HCT116 (cell line): ENCODE measurements around the gene ARID2. TPM values are rescaled to one million over a fixed set of nuclear protein-coding genes. Genes with fewer than 3 reads are reported as not detected.

Experiments used
- ATAC-seq: fragments of 200-7000 bp; cut with Tn5 transposase; 2 replicates; pipeline ENCODE4 v1.9.1; 2020; ENCODE audit warnings: mild to moderate bottlenecking, moderate library complexity
- BruUV-seq: library from RNA; stranded (reverse); fragments of 400-500 nt; replicated peaks from 2 replicates; lab custom pipeline; 2021; lab: Mats Ljungman, UMichigan
- CTCF ChIA-PET: fragments of 300-600 bp; sonication (Branson Sonifier 250); formaldehyde crosslinking; loops from one replicate; lab custom pipeline; 2021; ENCODE audit warnings: antibody characterized with exemption; lab: Charles Lee
- POLR2A ChIA-PET: fragments of 300-600, 350-600 bp; sonication (Branson Sonifier 250); formaldehyde crosslinking; loops from one replicate; lab custom pipeline; 2021; ENCODE audit warnings: antibody characterized with exemption; lab: Charles Lee
- RAD21 ChIA-PET, 2 experiments: fragments of 300-600 bp; sonication (Branson Sonifier 250); formaldehyde crosslinking; loops; one replicate each; lab custom pipeline; 2023; ENCODE audit warnings: low total read pairs in 2 of 2; ENCODE audit not compliant: uncharacterized antibody in 2 of 2, unreplicated experiment in 2 of 2, low non-redundant PET in 1 of 2; lab: Charles Lee
- DNase-seq: peaks from one replicate; pipeline ENCODE4 v3.0.0-alpha.2; 2010; ENCODE audit warnings: low read depth, low spot score
- H2AFZ ChIP-seq: fragments of 200-600 bp; shearing (Covaris generic), sonication (generic); 2 replicates; pipeline ENCODE4 v1.6.1; 2017; ENCODE audit warnings: low read depth, mixed run types, mixed read lengths, antibody characterized with exemption, low read length; ENCODE audit not compliant: poor library complexity, severe bottlenecking
- H3K27ac ChIP-seq: 2 replicates; pipeline ENCODE4 v1.5.1; 2012; ENCODE audit warnings: low read depth, low read length
- H3K27me3 ChIP-seq: fragments of 200-600 bp; sonication (generic); 2 replicates; pipeline ENCODE4 v1.6.1; 2016; ENCODE audit warnings: mixed run types, low read length, mixed read lengths; ENCODE audit not compliant: insufficient read depth
- H3K36me3 ChIP-seq, 2 experiments: fragments of 200-500 bp in 1 of 2; fragments of 200-600 bp in 1 of 2; sonication (Bioruptor generic) in 1 of 2; sonication (generic) in 1 of 2; 2 replicates each; pipeline versions ENCODE4 v1.5.1 to v1.6.1; 2014 to 2016; ENCODE audit warnings: low read length in 2 of 2, inconsistent platforms in 1 of 2, mixed read lengths in 1 of 2, mixed run types in 1 of 2; ENCODE audit not compliant: insufficient read depth in 2 of 2, control insufficient read depth in 1 of 2
- H3K4me1 ChIP-seq, 2 experiments: fragments of 200-600 bp in 1 of 2; sonication (generic) in 1 of 2; 2 replicates each; pipeline versions ENCODE4 v1.5.1 to v1.6.1; 2012 to 2017; ENCODE audit warnings: low read length in 2 of 2, inconsistent platforms in 1 of 2, mild to moderate bottlenecking in 1 of 2, mixed read lengths in 1 of 2, mixed run types in 1 of 2, moderate library complexity in 1 of 2; ENCODE audit not compliant: insufficient read depth in 2 of 2, control insufficient read depth in 1 of 2
- H3K4me2 ChIP-seq: fragments of 200-600 bp; sonication (generic); 2 replicates; pipeline ENCODE4 v1.6.1; 2017; ENCODE audit warnings: mixed run types, low read length, mixed read lengths
- H3K4me3 ChIP-seq, 2 experiments: fragments of 200-600 bp in 1 of 2; sonication (generic) in 1 of 2; replicated peaks in 1 of 2; 2 replicates each; pipeline ENCODE4 v1.5.1; 2011 to 2016; ENCODE audit warnings: low read length in 2 of 2, control low read depth in 1 of 2, low read depth in 1 of 2, mild to moderate bottlenecking in 1 of 2, mixed read lengths in 1 of 2, mixed run types in 1 of 2
- H3K79me2 ChIP-seq: fragments of 200-600 bp; sonication (generic); 2 replicates; pipeline ENCODE4 v1.6.1; 2017; ENCODE audit warnings: mild to moderate bottlenecking, mixed run types, low read length, moderate library complexity, mixed read lengths; ENCODE audit not compliant: insufficient read depth
- H3K9ac ChIP-seq: fragments of 200-600 bp; sonication (generic); 2 replicates; pipeline ENCODE4 v1.6.1; 2016; ENCODE audit warnings: low read length, mixed read lengths
- H3K9me2 ChIP-seq: fragments of 200-600 bp; sonication (generic), shearing (Covaris generic); 2 replicates; pipeline ENCODE4 v1.6.1; 2017; ENCODE audit warnings: mixed run types, mild to moderate bottlenecking, moderate library complexity; ENCODE audit not compliant: insufficient read depth
- H3K9me3 ChIP-seq, 2 experiments: fragments of 200-500 bp in 1 of 2; fragments of 200-600 bp in 1 of 2; sonication (Bioruptor generic) in 1 of 2; sonication (generic) in 1 of 2; 2 replicates each; pipeline ENCODE4 v1.6.1; 2014 to 2017; ENCODE audit warnings: low read length in 2 of 2, mixed read lengths in 2 of 2, inconsistent platforms in 1 of 2, low read depth in 1 of 2, mild to moderate bottlenecking in 1 of 2, mixed run types in 1 of 2, moderate library complexity in 1 of 2; ENCODE audit not compliant: control insufficient read depth in 1 of 2, insufficient read depth in 1 of 2
- H4K20me1 ChIP-seq: fragments of 200-600 bp; sonication (generic), shearing (Covaris generic); 2 replicates; pipeline ENCODE4 v1.6.1; 2017; ENCODE audit warnings: mixed run types, mild to moderate bottlenecking, moderate library complexity; ENCODE audit not compliant: insufficient read depth
- EGR1 ChIP-seq: IDR thresholded peaks from 2 replicates; pipeline ENCODE4 v1.6.1; 2012; ENCODE audit warnings: low read depth
- POLR2AphosphoS5 ChIP-seq: IDR thresholded peaks from 2 replicates; pipeline ENCODE4 v1.6.1; 2011; ENCODE audit warnings: mild to moderate bottlenecking, low read depth, low read length, moderate library complexity
- ZNF274 ChIP-seq: fragments of 200-500 bp; sonication (Bioruptor generic); IDR thresholded peaks from 2 replicates; pipeline ENCODE4 v1.6.1; 2014; ENCODE audit warnings: mild to moderate bottlenecking, low read depth, low read length, inconsistent platforms
- intact Hi-C: fragments of 100-400 bp; cut with micrococcal nuclease; formaldehyde crosslinking; loops from 2 replicates; pipeline ENCODE4 v1.10.0; 2022
- total RNA-seq: library from RNA; stranded (reverse); gene quantifications from one replicate; pipeline ENCODE4 v1.2.1, GENCODE V29; 2021; ENCODE audit not compliant: unreplicated experiment
- TF ChIP-seq, protein P1 (sequence below): IDR thresholded peaks from 2 replicates; pipeline ENCODE4 v1.6.1; 2012
- TF ChIP-seq, protein P2 (sequence below): IDR thresholded peaks from 2 replicates; pipeline ENCODE4 v1.6.1; 2012; ENCODE audit warnings: low read depth
- TF ChIP-seq, protein P3 (sequence below): IDR thresholded peaks from 2 replicates; pipeline ENCODE4 v1.6.1; 2011; ENCODE audit warnings: mild to moderate bottlenecking, low read length, moderate library complexity; ENCODE audit not compliant: insufficient replicate concordance; ENCODE audit errors: extremely low read depth

Gene ARID2
- total RNA-seq, 1 experiment from 2014 or later = 30.5 TPM

DNA sequence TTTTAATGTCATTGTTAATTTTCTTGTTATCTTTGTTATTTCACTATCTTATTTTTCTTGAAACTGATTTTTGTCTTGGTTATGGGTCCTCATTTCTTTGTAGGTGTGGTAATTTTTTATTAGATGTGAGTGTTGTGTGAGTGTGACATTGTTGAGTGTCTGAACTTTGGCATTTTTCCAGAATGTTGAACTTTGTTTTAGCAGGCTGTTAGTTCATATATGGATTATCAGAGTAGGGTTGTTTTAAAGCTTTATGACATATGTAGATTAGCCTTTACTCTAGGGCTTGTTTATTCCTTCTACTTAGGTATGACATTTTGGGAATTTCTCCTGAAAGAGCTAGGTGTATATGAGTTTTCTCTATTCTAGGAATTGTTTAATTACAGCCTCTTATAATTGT lies 103.9 kb downstream of the ARID2 start:
- peaks cover 24% of the 10 kb centered on the region; the same call in 1 of the 2 replicates for H3K79me2 ChIP-seq
- no peaks in the 10 kb centered on the region for H3K9me2 ChIP-seq
- no peaks in the 10 kb centered on the region for H3K27me3 ChIP-seq
- ATAC-seq (no peak), DNase-seq (no peak)
- H3K36me3 ChIP-seq = peaks cover 4 to 6% of the 10 kb centered on the region in 2 experiments; a peak in 2 of 4 replicates
- no peak overlapping the region for H3K4me3 ChIP-seq
- no peak overlapping the region for H3K9ac ChIP-seq
- TF ChIP-seq ZNF274 = no peak
- TF ChIP-seq, protein P1, sequence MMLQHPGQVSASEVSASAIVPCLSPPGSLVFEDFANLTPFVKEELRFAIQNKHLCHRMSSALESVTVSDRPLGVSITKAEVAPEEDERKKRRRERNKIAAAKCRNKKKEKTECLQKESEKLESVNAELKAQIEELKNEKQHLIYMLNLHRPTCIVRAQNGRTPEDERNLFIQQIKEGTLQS = no peak
- TF ChIP-seq, protein P2, sequence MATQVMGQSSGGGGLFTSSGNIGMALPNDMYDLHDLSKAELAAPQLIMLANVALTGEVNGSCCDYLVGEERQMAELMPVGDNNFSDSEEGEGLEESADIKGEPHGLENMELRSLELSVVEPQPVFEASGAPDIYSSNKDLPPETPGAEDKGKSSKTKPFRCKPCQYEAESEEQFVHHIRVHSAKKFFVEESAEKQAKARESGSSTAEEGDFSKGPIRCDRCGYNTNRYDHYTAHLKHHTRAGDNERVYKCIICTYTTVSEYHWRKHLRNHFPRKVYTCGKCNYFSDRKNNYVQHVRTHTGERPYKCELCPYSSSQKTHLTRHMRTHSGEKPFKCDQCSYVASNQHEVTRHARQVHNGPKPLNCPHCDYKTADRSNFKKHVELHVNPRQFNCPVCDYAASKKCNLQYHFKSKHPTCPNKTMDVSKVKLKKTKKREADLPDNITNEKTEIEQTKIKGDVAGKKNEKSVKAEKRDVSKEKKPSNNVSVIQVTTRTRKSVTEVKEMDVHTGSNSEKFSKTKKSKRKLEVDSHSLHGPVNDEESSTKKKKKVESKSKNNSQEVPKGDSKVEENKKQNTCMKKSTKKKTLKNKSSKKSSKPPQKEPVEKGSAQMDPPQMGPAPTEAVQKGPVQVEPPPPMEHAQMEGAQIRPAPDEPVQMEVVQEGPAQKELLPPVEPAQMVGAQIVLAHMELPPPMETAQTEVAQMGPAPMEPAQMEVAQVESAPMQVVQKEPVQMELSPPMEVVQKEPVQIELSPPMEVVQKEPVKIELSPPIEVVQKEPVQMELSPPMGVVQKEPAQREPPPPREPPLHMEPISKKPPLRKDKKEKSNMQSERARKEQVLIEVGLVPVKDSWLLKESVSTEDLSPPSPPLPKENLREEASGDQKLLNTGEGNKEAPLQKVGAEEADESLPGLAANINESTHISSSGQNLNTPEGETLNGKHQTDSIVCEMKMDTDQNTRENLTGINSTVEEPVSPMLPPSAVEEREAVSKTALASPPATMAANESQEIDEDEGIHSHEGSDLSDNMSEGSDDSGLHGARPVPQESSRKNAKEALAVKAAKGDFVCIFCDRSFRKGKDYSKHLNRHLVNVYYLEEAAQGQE = no peak
- ChIA-PET CTCF (no interaction called here), RAD21 (no interaction called here), POLR2A (interaction anchor here (1.2 kb wide), 1 partner anchor 11 kb away, joined by 3 read pairs; no protein-coding TSS in a partner anchor)
- H3K4me1 ChIP-seq = no peaks in the 10 kb centered on the region
- H3K9me3 ChIP-seq = no peaks in the 10 kb centered on the region
- no peak overlapping the region for H3K4me2 ChIP-seq
- BruUV-seq = no TSS peak
- H3K27ac ChIP-seq = no peak overlapping the region
- H2AFZ ChIP-seq = no peak overlapping the region
- intact Hi-C loops = no loop called here
- H4K20me1 ChIP-seq = no peaks in the 10 kb centered on the region

DNA sequence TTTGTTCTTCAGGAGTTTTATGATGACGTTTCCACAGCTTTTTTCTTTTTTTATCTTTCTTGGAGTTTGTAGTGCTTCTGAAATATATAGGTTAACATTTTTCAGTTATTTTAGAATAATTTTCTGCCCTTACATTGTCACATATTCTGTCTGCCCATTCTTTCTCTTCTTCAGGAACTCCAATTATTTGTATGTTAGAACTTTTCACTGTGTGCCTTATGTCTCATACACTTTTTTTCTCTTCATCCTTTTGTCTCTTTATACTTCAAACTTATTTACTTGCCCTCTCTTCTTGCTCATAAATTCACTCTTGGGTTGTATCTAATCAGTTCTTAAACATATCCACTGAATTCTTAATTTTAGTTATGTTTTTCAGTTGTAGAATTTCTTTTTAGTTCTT lies 105.3 kb downstream of the ARID2 start:
- peaks cover 7 to 12% of the 10 kb centered on the region in 2 experiments; a peak in 2 of 4 replicates for H3K36me3 ChIP-seq
- ChIA-PET CTCF (no interaction called here), POLR2A (no interaction called here), RAD21 (no interaction called here)
- no peak overlapping the region for H3K9ac ChIP-seq
- no peak overlapping the region for H2AFZ ChIP-seq
- no peaks in the 10 kb centered on the region for H3K9me3 ChIP-seq
- no TSS peak for BruUV-seq
- intact Hi-C loops = no loop called here
- DNase-seq (no peak), ATAC-seq (no peak)
- H3K4me3 ChIP-seq = no peak overlapping the region
- TF ChIP-seq, protein P3, sequence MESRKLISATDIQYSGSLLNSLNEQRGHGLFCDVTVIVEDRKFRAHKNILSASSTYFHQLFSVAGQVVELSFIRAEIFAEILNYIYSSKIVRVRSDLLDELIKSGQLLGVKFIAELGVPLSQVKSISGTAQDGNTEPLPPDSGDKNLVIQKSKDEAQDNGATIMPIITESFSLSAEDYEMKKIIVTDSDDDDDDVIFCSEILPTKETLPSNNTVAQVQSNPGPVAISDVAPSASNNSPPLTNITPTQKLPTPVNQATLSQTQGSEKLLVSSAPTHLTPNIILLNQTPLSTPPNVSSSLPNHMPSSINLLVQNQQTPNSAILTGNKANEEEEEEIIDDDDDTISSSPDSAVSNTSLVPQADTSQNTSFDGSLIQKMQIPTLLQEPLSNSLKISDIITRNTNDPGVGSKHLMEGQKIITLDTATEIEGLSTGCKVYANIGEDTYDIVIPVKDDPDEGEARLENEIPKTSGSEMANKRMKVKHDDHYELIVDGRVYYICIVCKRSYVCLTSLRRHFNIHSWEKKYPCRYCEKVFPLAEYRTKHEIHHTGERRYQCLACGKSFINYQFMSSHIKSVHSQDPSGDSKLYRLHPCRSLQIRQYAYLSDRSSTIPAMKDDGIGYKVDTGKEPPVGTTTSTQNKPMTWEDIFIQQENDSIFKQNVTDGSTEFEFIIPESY = no peak
- TF ChIP-seq POLR2AphosphoS5 = no peak
- no peak for TF ChIP-seq EGR1
- no peaks in the 10 kb centered on the region for H3K27me3 ChIP-seq
- no peaks in the 10 kb centered on the region for H4K20me1 ChIP-seq
- 0 out of 2 replicates have a peak, but pooled peaks cover 21% of the 10 kb centered on the region for H3K79me2 ChIP-seq
- no peaks in the 10 kb centered on the region for H3K9me2 ChIP-seq
- H3K4me1 ChIP-seq = no peaks in the 10 kb centered on the region
- no peak overlapping the region for H3K4me2 ChIP-seq
- H3K27ac ChIP-seq = no peak overlapping the region
